ENCODE data around the gene KRTAP5-2.
"Not testable (repeated sequence)": the region's sequence is repeated elsewhere in the genome, so short reads cannot be mapped to it uniquely, and the experiment has no call there.

Gene KRTAP5-2

GRCh38 chr11:1604711-1605110 lies 6.6 kb upstream of the KRTAP5-2 start:
- no peaks in the 10 kb centered on the region for H3K27me3 ChIP-seq (ENCODE audit: insufficient read depth, low read length)
- no peak overlapping the region for H3K27ac ChIP-seq (ENCODE audit: low read depth, low read length, poor library complexity, severe bottlenecking)
- no peak overlapping the region for H3K9ac ChIP-seq (ENCODE audit: low read length)
- H3F3A ChIP-seq (ENCODE audit: insufficient read depth, low read length): no peaks in the 10 kb centered on the region
- H3K4me1 ChIP-seq (ENCODE audit: insufficient read depth, low read length, severe bottlenecking): peaks cover 4% of the 10 kb centered on the region
- no peaks in the 10 kb centered on the region for H3K36me3 ChIP-seq (ENCODE audit: insufficient read depth, low read length)
- H3K9me3 ChIP-seq (ENCODE audit: low read length): no peaks in the 10 kb centered on the region
- no peak overlapping the region for H3K4me3 ChIP-seq (ENCODE audit: low read depth, low read length, poor library complexity, severe bottlenecking)
- no peak overlapping the region for H3K4me2 ChIP-seq (ENCODE audit: low read length)
- no peaks in the 10 kb centered on the region for H3K79me2 ChIP-seq (ENCODE audit: insufficient read depth, low read length)
- no peaks in the 10 kb centered on the region for H4K20me1 ChIP-seq (ENCODE audit: insufficient read depth, low read length)
- H3K9me2 ChIP-seq (ENCODE audit: low read depth, low read length): no peaks in the 10 kb centered on the region
- no peak overlapping the region for H2AFZ ChIP-seq (ENCODE audit: low read length)
- TF ChIP-seq EZH2 (IDR thresholded peaks at IDR 0.05; ENCODE audit: borderline replicate concordance, low read length): no peak
- TF ChIP-seq CTCF (IDR thresholded peaks at IDR 0.05; ENCODE audit: low read length): no peak

- H3K27me3 ChIP-seq (ENCODE audit: insufficient read depth, low read length): no peaks in the 10 kb centered on the region
Observed at GRCh38 chr11:1604181-1604580, 6.1 kb upstream of the KRTAP5-2 start.

GRCh38 chr11:1603629-1604028 lies 5.5 kb upstream of the KRTAP5-2 start:
- peaks cover 4% of the 10 kb centered on the region for H3K4me1 ChIP-seq (ENCODE audit: insufficient read depth, low read length, severe bottlenecking)
- H3K36me3 ChIP-seq (ENCODE audit: insufficient read depth, low read length): no peaks in the 10 kb centered on the region
- H3K9ac ChIP-seq (ENCODE audit: low read length): no peak overlapping the region
- no peaks in the 10 kb centered on the region for H3K9me3 ChIP-seq (ENCODE audit: low read length)
- no peak overlapping the region for H3K4me2 ChIP-seq (ENCODE audit: low read length)
- H4K20me1 ChIP-seq (ENCODE audit: insufficient read depth, low read length): no peaks in the 10 kb centered on the region
- H3K4me3 ChIP-seq (ENCODE audit: low read depth, low read length, poor library complexity, severe bottlenecking): no peak overlapping the region
- TF ChIP-seq CTCF (IDR thresholded peaks at IDR 0.05; ENCODE audit: low read length) (no peak), EZH2 (IDR thresholded peaks at IDR 0.05; ENCODE audit: borderline replicate concordance, low read length) (no peak)
- H3K27me3 ChIP-seq (ENCODE audit: insufficient read depth, low read length): no peaks in the 10 kb centered on the region
- no peaks in the 10 kb centered on the region for H3F3A ChIP-seq (ENCODE audit: insufficient read depth, low read length)
- H3K27ac ChIP-seq (ENCODE audit: low read depth, low read length, poor library complexity, severe bottlenecking): no peak overlapping the region
- no peaks in the 10 kb centered on the region for H3K79me2 ChIP-seq (ENCODE audit: insufficient read depth, low read length)
- H2AFZ ChIP-seq (ENCODE audit: low read length): no peak overlapping the region
- no peaks in the 10 kb centered on the region for H3K9me2 ChIP-seq (ENCODE audit: low read depth, low read length)

More at GRCh38 chr11:1604181-1604580, 6.1 kb upstream of the KRTAP5-2 start:
- no peak overlapping the region for H3K9ac ChIP-seq (ENCODE audit: low read length)
- no peaks in the 10 kb centered on the region for H4K20me1 ChIP-seq (ENCODE audit: insufficient read depth, low read length)
- H2AFZ ChIP-seq (ENCODE audit: low read length): no peak overlapping the region
- TF ChIP-seq EZH2 (IDR thresholded peaks at IDR 0.05; ENCODE audit: borderline replicate concordance, low read length) (no peak), CTCF (IDR thresholded peaks at IDR 0.05; ENCODE audit: low read length) (no peak)
- H3K4me2 ChIP-seq (ENCODE audit: low read length): no peak overlapping the region
- no peaks in the 10 kb centered on the region for H3K9me3 ChIP-seq (ENCODE audit: low read length)
- H3K9me2 ChIP-seq (ENCODE audit: low read depth, low read length): no peaks in the 10 kb centered on the region
- no peak overlapping the region for H3K27ac ChIP-seq (ENCODE audit: low read depth, low read length, poor library complexity, severe bottlenecking)
- H3K4me3 ChIP-seq (ENCODE audit: low read depth, low read length, poor library complexity, severe bottlenecking): no peak overlapping the region
- no peaks in the 10 kb centered on the region for H3K36me3 ChIP-seq (ENCODE audit: insufficient read depth, low read length)
- peaks cover 4% of the 10 kb centered on the region for H3K4me1 ChIP-seq (ENCODE audit: insufficient read depth, low read length, severe bottlenecking)
- no peaks in the 10 kb centered on the region for H3F3A ChIP-seq (ENCODE audit: insufficient read depth, low read length)
- no peaks in the 10 kb centered on the region for H3K79me2 ChIP-seq (ENCODE audit: insufficient read depth, low read length)

GRCh38 chr11:1601663-1602062 lies 3.6 kb upstream of the KRTAP5-2 start:
- H4K20me1 ChIP-seq (ENCODE audit: insufficient read depth, low read length); H3K27me3 ChIP-seq (ENCODE audit: insufficient read depth, low read length); H3K9ac ChIP-seq (ENCODE audit: low read length); H3K9me3 ChIP-seq (ENCODE audit: low read length); H3K36me3 ChIP-seq (ENCODE audit: insufficient read depth, low read length); H3K4me1 ChIP-seq (ENCODE audit: insufficient read depth, low read length, severe bottlenecking); H3K4me3 ChIP-seq (ENCODE audit: low read depth, low read length, poor library complexity, severe bottlenecking); H2AFZ ChIP-seq (ENCODE audit: low read length); H3K4me2 ChIP-seq (ENCODE audit: low read length); H3K9me2 ChIP-seq (ENCODE audit: low read depth, low read length); H3F3A ChIP-seq (ENCODE audit: insufficient read depth, low read length); H3K79me2 ChIP-seq (ENCODE audit: insufficient read depth, low read length); H3K27ac ChIP-seq (ENCODE audit: low read depth, low read length, poor library complexity, severe bottlenecking): not testable (repeated sequence)

All from OCI-LY1 (cell line).